Measurements from ENCODE around the gene MGAT5B.

The MGAT5B gene

GRCh38 chr17:76938009-76938408, 69.8 kb downstream of the MGAT5B start:
- TF ChIP-seq CTCF (IDR thresholded peaks at IDR 0.05; ENCODE audit: low read length, missing control alignments): no peak
- no peak for DNase-seq (ENCODE audit: low read depth)
- H3K4me3 ChIP-seq (replicated peaks; ENCODE audit: low read depth, low read length): no peak overlapping the region

- TF ChIP-seq CTCF (IDR thresholded peaks at IDR 0.05; ENCODE audit: low read length, missing control alignments): no peak
- H3K4me3 ChIP-seq (replicated peaks; ENCODE audit: low read depth, low read length): no peak overlapping the region
- no peak for DNase-seq (ENCODE audit: low read depth)
These were observed 72.1 kb downstream of the MGAT5B start for GRCh38 chr17:76940295-76940694.

GRCh38 chr17:76940738-76941350, 72.6 kb downstream of the MGAT5B start:
- no peak for DNase-seq (ENCODE audit: low read depth)
- peak; percentile 12 for TF ChIP-seq CTCF (IDR thresholded peaks at IDR 0.05; ENCODE audit: low read length, missing control alignments)
- H3K4me3 ChIP-seq (replicated peaks; ENCODE audit: low read depth, low read length): no peak overlapping the region

- H3K4me3 ChIP-seq (replicated peaks; ENCODE audit: low read depth, low read length): no peak overlapping the region
- no peak for TF ChIP-seq CTCF (IDR thresholded peaks at IDR 0.05; ENCODE audit: low read length, missing control alignments)
- no peak for DNase-seq (ENCODE audit: low read depth)
These were observed 75.0 kb downstream of the MGAT5B start for GRCh38 chr17:76943202-76943601.

- no peak for TF ChIP-seq CTCF (IDR thresholded peaks at IDR 0.05; ENCODE audit: low read length, missing control alignments)
- no peak for DNase-seq (ENCODE audit: low read depth)
- H3K4me3 ChIP-seq (replicated peaks; ENCODE audit: low read depth, low read length): no peak overlapping the region
These were observed 75.6 kb downstream of the MGAT5B start for GRCh38 chr17:76943781-76944213.

GRCh38 chr17:76944477-76944876, 76.3 kb downstream of the MGAT5B start:
- no peak for TF ChIP-seq CTCF (IDR thresholded peaks at IDR 0.05; ENCODE audit: low read length, missing control alignments)
- DNase-seq (ENCODE audit: low read depth): no peak
- H3K4me3 ChIP-seq (replicated peaks; ENCODE audit: low read depth, low read length): no peak overlapping the region

- TF ChIP-seq CTCF (IDR thresholded peaks at IDR 0.05; ENCODE audit: low read length, missing control alignments): no peak
- no peak for DNase-seq (ENCODE audit: low read depth)
These were observed 78.0 kb downstream of the MGAT5B start for GRCh38 chr17:76946111-76946771.

More at GRCh38 chr17:76946111-76946771, 78.0 kb downstream of the MGAT5B start:
- no peak overlapping the region for H3K4me3 ChIP-seq (replicated peaks; ENCODE audit: low read depth, low read length)
